Type B pancreatic cell (in vitro differentiated cells): ENCODE data around the gene IMMP2L. TPM values are rescaled to one million over a fixed set of nuclear protein-coding genes. Genes with fewer than 3 reads are reported as not detected.
"Not testable (repeated sequence)": the region's sequence is repeated elsewhere in the genome, so short reads cannot be mapped to it uniquely, and the experiment has no call there.

Source experiments
- DNase-seq: peaks from one replicate; pipeline ENCODE4 v3.0.0; 2021; ENCODE audit warnings: mixed read lengths; ENCODE audit not compliant: unreplicated experiment; ENCODE audit errors: extremely low spot score
- H3K27ac Mint-ChIP-seq: 2 replicates; pipeline ENCODE4 v1.8.0; 2021; ENCODE audit warnings: mild to moderate bottlenecking, mixed read lengths
- H3K27me3 Mint-ChIP-seq: 2 replicates; pipeline ENCODE4 v1.8.0; 2021; ENCODE audit warnings: mixed read lengths
- H3K36me3 Mint-ChIP-seq: 2 replicates; pipeline ENCODE4 v1.8.0; 2021; ENCODE audit warnings: mixed read lengths
- H3K4me1 Mint-ChIP-seq: one replicate; pipeline ENCODE4 v1.8.0; 2021; ENCODE audit warnings: mixed read lengths; ENCODE audit not compliant: unreplicated experiment
- H3K4me3 Mint-ChIP-seq: 2 replicates; pipeline ENCODE4 v1.8.0; 2021; ENCODE audit warnings: mild to moderate bottlenecking, mixed read lengths
- H3K9me3 Mint-ChIP-seq: 2 replicates; pipeline ENCODE4 v1.8.0; 2021; ENCODE audit warnings: mixed read lengths
- total RNA-seq: library from RNA; stranded (reverse); gene quantifications from 2 replicates; pipeline ENCODE4 v1.2.1, GENCODE V29; 2021; ENCODE audit warnings: low replicate concordance
- TF ChIP-seq, protein P1 (sequence below): fragments of 200-600 bp; sonication (generic); conservative IDR thresholded peaks from 2 replicates; pipeline ENCODE4 v1.5.0; 2021; ENCODE audit warnings: antibody characterized with exemption, mild to moderate bottlenecking

Gene IMMP2L
- total RNA-seq, 1 donor from 2014 or later: 23.0 TPM

GRCh38 chr7:111282626-111283025, 279.7 kb downstream of the IMMP2L start:
- Mint-ChIP-seq H3K36me3 (peaks cover 5% of the 10 kb centered on the region), H3K27ac (no peak overlapping the region), H3K4me1 (no peaks in the 10 kb centered on the region), H3K9me3 (peaks cover 6% of the 10 kb centered on the region), H3K4me3 (no peak overlapping the region), H3K27me3 (no peaks in the 10 kb centered on the region)
- TF ChIP-seq, protein P1, sequence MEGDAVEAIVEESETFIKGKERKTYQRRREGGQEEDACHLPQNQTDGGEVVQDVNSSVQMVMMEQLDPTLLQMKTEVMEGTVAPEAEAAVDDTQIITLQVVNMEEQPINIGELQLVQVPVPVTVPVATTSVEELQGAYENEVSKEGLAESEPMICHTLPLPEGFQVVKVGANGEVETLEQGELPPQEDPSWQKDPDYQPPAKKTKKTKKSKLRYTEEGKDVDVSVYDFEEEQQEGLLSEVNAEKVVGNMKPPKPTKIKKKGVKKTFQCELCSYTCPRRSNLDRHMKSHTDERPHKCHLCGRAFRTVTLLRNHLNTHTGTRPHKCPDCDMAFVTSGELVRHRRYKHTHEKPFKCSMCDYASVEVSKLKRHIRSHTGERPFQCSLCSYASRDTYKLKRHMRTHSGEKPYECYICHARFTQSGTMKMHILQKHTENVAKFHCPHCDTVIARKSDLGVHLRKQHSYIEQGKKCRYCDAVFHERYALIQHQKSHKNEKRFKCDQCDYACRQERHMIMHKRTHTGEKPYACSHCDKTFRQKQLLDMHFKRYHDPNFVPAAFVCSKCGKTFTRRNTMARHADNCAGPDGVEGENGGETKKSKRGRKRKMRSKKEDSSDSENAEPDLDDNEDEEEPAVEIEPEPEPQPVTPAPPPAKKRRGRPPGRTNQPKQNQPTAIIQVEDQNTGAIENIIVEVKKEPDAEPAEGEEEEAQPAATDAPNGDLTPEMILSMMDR: no peak
- no peak for DNase-seq

GRCh38 chr7:111274857-111275256, 287.4 kb downstream of the IMMP2L start:
- H3K27me3 Mint-ChIP-seq: no peaks in the 10 kb centered on the region
- H3K4me1 Mint-ChIP-seq: peaks cover 4% of the 10 kb centered on the region
- no peaks in the 10 kb centered on the region for H3K36me3 Mint-ChIP-seq
- H3K4me3 Mint-ChIP-seq: no peak overlapping the region
- H3K27ac Mint-ChIP-seq: no peak overlapping the region
- TF ChIP-seq, protein P1: no peak
- DNase-seq: no peak
- peaks cover 4% of the 10 kb centered on the region for H3K9me3 Mint-ChIP-seq

- Mint-ChIP-seq H3K4me1 (peaks cover 4% of the 10 kb centered on the region), H3K4me3 (no peak overlapping the region), H3K9me3 (peaks cover 4% of the 10 kb centered on the region), H3K27ac (no peak overlapping the region), H3K27me3 (no peaks in the 10 kb centered on the region), H3K36me3 (no peaks in the 10 kb centered on the region)
- TF ChIP-seq, protein P1: no peak
- DNase-seq: no peak
These were observed 290.2 kb downstream of the IMMP2L start for GRCh38 chr7:111272092-111272491.

DNA sequence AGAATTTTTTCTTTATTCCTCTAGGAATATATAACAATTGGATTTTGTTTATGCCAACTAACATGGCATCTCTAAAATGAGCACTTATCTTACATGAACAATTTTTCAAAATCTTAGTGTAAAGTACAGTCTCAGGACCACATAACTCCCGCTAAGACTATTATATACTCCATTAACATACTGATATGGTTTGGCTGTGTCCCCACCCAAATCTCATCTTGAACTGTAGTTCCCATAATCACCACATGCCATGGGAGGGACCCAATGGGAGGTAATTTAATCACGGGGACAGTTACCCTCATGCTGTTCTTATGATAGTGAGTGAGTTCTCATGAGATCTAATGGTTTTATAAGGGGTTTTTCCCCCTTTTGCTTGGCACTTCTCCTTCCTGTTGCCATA, 291.5 kb downstream of the IMMP2L start:
- not testable (repeated sequence) for H3K9me3 Mint-ChIP-seq, H3K4me1 Mint-ChIP-seq, H3K36me3 Mint-ChIP-seq, H3K27ac Mint-ChIP-seq, H3K27me3 Mint-ChIP-seq, DNase-seq, H3K4me3 Mint-ChIP-seq
- TF ChIP-seq, protein P1: peak; percentile 36

GRCh38 chr7:111268941-111269340, 293.4 kb downstream of the IMMP2L start:
- Mint-ChIP-seq H3K4me3 (no peak overlapping the region), H3K27ac (no peak overlapping the region), H3K9me3 (no peaks in the 10 kb centered on the region), H3K36me3 (no peaks in the 10 kb centered on the region), H3K27me3 (no peaks in the 10 kb centered on the region), H3K4me1 (peaks cover 11% of the 10 kb centered on the region)
- TF ChIP-seq, protein P1: no peak
- no peak for DNase-seq

GRCh38 chr7:111266613-111267012, 295.7 kb downstream of the IMMP2L start:
- TF ChIP-seq, protein P1: no peak
- no peak overlapping the region for H3K4me3 Mint-ChIP-seq
- DNase-seq: no peak
- H3K27ac Mint-ChIP-seq: no peak overlapping the region
- H3K9me3 Mint-ChIP-seq: no peaks in the 10 kb centered on the region
- no peaks in the 10 kb centered on the region for H3K36me3 Mint-ChIP-seq
- peaks cover 11% of the 10 kb centered on the region for H3K4me1 Mint-ChIP-seq
- no peaks in the 10 kb centered on the region for H3K27me3 Mint-ChIP-seq
